Parathyroid adenoma (tissue), 2 donors: Measurements from ENCODE around the gene GRID1.

Experiments
- H2AFZ ChIP-seq: fragments of 300-600 bp; sonication (generic); one replicate; pipeline ENCODE4 v1.7.0; 2017; ENCODE audit warnings: antibody characterized with exemption, mild to moderate bottlenecking
- H3K27ac ChIP-seq: fragments of 300-600 bp; sonication (generic); one replicate; pipeline ENCODE4 v1.7.0; 2017
- H3K27me3 ChIP-seq: fragments of 300-600 bp; sonication (generic); one replicate; pipeline ENCODE4 v1.7.0; 2017; ENCODE audit warnings: low read length; ENCODE audit not compliant: control insufficient read depth, insufficient read depth
- H3K36me3 ChIP-seq: fragments of 300-600 bp; sonication (generic); one replicate; pipeline ENCODE4 v1.7.0; 2017; ENCODE audit warnings: low read length; ENCODE audit not compliant: control insufficient read depth, insufficient read depth
- H3K4me1 ChIP-seq: fragments of 300-600 bp; sonication (generic); one replicate; pipeline ENCODE4 v1.7.0; 2017; ENCODE audit warnings: control low read depth
- H3K4me2 ChIP-seq: fragments of 300-600 bp; sonication (generic); one replicate; pipeline ENCODE4 v1.7.0; 2017; ENCODE audit warnings: low read length
- H3K4me3 ChIP-seq: fragments of 300-600 bp; sonication (generic); one replicate; pipeline ENCODE4 v1.7.0; 2017; ENCODE audit warnings: low read depth, low read length
- H3K79me2 ChIP-seq: fragments of 300-600 bp; sonication (generic); one replicate; pipeline ENCODE4 v1.7.0; 2017; ENCODE audit warnings: control low read depth
- H3K9ac ChIP-seq: fragments of 300-600 bp; sonication (generic); one replicate; pipeline ENCODE4 v1.7.0; 2017; ENCODE audit warnings: mild to moderate bottlenecking
- H3K9me3 ChIP-seq: fragments of 300-600 bp; sonication (generic); one replicate; pipeline ENCODE4 v1.7.0; 2017; ENCODE audit warnings: low read length; ENCODE audit not compliant: control insufficient read depth
- TF ChIP-seq, protein P1 (sequence below): fragments of 300-600 bp; sonication (generic); IDR thresholded peaks from one replicate; pipeline ENCODE4 v1.7.0; 2017; ENCODE audit warnings: antibody characterized with exemption, mild to moderate bottlenecking
- donor health status: primary hyperparathyroidism.

The GRID1 gene

DNA sequence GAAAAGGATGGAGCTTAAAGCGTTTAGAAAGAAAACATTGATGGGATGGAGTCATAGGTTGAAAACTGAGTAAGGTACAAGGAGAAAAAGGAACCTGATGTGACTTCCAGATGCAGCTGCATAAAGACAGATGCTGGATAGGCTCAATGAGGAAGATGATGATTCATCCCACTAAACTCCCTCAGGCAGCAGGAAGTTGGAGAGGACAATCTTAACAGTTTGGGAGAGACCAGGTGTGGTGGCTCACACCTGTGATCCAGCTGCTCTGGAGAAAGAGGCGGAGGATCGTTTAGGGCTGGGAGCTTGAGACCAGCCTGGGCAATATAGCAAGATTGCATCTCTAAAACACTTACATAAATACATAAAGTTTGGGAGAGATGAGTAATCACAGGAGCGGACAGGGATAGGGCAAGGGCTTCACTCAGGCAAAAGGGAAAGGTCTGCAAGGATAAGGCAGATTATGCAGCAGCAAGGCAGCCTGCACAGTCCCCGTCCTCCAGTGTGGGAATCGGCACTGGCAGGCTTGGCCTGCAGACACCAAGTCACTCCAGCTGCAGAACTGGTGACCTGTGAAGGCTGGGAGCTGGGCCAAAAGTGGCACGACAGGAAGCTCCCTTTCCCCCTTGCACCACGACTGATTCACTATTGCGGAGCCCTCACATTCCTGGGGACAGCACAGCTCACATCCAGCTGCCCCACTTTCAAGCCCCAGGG, 438.5 kb downstream of the GRID1 start:
- H3K4me3 ChIP-seq = no peak overlapping the region

DNA sequence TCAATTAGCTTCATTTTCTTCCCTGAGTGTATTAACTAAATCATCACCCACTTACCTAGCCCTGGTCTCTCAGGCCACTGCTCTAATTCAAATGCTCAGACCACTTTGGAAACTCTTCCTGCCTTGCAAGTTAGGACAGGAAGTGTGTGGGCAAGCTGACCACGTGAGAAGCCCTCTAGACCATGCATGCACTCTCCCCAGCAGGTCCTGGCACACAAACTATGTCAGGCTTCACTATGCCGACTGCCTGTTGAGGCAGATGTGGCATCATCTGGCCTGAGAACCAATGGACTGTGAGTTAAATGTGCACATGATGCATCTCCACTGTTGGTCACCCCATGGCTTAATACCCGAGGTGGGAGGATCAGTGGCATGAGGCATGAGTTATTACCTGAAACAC, 439.6 kb downstream of the GRID1 start:
- Histone ChIP-seq H3K9me3 (no peaks in the 10 kb centered on the region), H3K9ac (no peak overlapping the region), H3K79me2 (no peaks in the 10 kb centered on the region), H3K4me3 (no peak overlapping the region), H3K27ac (no peak overlapping the region), H3K36me3 (no peaks in the 10 kb centered on the region), H3K4me2 (no peak overlapping the region), H3K27me3 (no peaks in the 10 kb centered on the region), H3K4me1 (no peaks in the 10 kb centered on the region), H2AFZ (no peak overlapping the region)
- TF ChIP-seq, protein P1, sequence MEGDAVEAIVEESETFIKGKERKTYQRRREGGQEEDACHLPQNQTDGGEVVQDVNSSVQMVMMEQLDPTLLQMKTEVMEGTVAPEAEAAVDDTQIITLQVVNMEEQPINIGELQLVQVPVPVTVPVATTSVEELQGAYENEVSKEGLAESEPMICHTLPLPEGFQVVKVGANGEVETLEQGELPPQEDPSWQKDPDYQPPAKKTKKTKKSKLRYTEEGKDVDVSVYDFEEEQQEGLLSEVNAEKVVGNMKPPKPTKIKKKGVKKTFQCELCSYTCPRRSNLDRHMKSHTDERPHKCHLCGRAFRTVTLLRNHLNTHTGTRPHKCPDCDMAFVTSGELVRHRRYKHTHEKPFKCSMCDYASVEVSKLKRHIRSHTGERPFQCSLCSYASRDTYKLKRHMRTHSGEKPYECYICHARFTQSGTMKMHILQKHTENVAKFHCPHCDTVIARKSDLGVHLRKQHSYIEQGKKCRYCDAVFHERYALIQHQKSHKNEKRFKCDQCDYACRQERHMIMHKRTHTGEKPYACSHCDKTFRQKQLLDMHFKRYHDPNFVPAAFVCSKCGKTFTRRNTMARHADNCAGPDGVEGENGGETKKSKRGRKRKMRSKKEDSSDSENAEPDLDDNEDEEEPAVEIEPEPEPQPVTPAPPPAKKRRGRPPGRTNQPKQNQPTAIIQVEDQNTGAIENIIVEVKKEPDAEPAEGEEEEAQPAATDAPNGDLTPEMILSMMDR = no peak

More for the DNA sequence above, 438.5 kb downstream of the GRID1 start:
- Histone ChIP-seq H3K79me2 (no peaks in the 10 kb centered on the region), H3K9ac (no peak overlapping the region), H3K36me3 (no peaks in the 10 kb centered on the region), H3K4me2 (no peak overlapping the region), H3K9me3 (no peaks in the 10 kb centered on the region), H3K27me3 (no peaks in the 10 kb centered on the region), H2AFZ (no peak overlapping the region), H3K27ac (no peak overlapping the region), H3K4me1 (no peaks in the 10 kb centered on the region)
- TF ChIP-seq, protein P1 = no peak

DNA sequence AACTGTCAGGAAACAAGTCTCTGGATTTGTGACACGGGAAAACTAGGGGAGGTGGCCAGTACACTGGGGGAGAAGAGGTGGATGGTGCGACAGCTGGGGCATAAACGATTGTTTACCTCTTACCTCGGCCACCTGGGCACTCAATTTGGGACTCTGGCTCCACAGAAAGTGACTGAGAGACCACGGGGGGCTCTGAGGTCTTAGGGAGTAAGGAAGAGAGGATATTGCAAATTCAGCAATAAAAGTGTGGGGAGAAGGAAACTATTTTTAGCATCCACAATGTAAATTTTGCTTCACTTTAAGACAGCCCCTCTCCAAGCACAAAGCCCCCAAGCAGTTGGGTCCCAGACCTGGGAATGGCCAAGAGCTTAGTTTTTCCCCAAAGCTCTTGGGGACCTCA, 440.5 kb downstream of the GRID1 start:
- H3K4me2 ChIP-seq = no peak overlapping the region
- no peaks in the 10 kb centered on the region for H3K36me3 ChIP-seq
- no peaks in the 10 kb centered on the region for H3K9me3 ChIP-seq
- H3K9ac ChIP-seq = no peak overlapping the region
- H2AFZ ChIP-seq = no peak overlapping the region
- no peaks in the 10 kb centered on the region for H3K79me2 ChIP-seq
- H3K27me3 ChIP-seq = no peaks in the 10 kb centered on the region
- no peaks in the 10 kb centered on the region for H3K4me1 ChIP-seq
- no peak overlapping the region for H3K4me3 ChIP-seq
- no peak overlapping the region for H3K27ac ChIP-seq
- TF ChIP-seq, protein P1 = no peak

DNA sequence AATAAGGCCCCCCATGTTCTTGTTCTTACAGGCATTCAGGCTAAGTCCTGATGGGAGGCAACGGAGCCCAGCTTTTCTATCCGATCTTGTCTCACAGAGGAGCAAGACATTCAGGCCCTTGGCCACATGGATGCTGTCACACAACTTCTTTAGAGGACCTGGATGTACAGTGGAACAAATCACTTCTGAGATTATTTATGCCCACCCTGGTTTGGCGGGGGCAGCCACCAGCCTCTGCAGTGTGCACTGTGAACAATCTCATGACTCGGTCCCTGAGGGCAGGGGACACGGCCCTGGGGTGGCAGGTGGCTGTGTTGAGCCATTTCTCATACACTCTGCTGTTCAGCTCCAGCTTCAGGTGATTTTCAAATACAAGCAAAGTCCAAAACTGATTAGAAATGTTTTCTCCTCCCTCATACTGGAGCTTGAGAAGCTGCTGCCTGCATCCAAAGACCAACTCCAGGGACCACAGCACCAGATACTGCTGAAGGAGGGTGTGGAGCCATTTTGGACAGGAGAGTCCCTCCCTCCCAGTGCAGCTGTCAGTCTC, 441.3 kb downstream of the GRID1 start:
- Histone ChIP-seq H3K79me2 (no peaks in the 10 kb centered on the region), H3K9me3 (no peaks in the 10 kb centered on the region), H3K4me1 (no peaks in the 10 kb centered on the region), H3K27me3 (no peaks in the 10 kb centered on the region), H2AFZ (no peak overlapping the region), H3K9ac (no peak overlapping the region), H3K27ac (no peak overlapping the region), H3K4me2 (no peak overlapping the region), H3K4me3 (no peak overlapping the region), H3K36me3 (no peaks in the 10 kb centered on the region)
- TF ChIP-seq, protein P1 = no peak
